GM12864 (cell line): ENCODE data around the gene ADAT3.

Experiments
- DNase-seq: peaks from one replicate; pipeline ENCODE4 v3.0.0-alpha.2; 2011; ENCODE audit warnings: low read depth
- H3K4me3 ChIP-seq: 2 replicates; pipeline ENCODE4 v1.5.1; 2011; ENCODE audit warnings: mild to moderate bottlenecking, low read depth, low read length, control low read depth
- CTCF ChIP-seq: IDR thresholded peaks from 2 replicates; pipeline ENCODE4 v1.5.1; 2011; ENCODE audit warnings: low read depth, mild to moderate bottlenecking, moderate library complexity, low read length, control low read depth, inconsistent platforms; ENCODE audit errors: missing control alignments

ADAT3 gene

GRCh38 chr19:1912760-1913505 lies 7.7 kb downstream of the ADAT3 start:
- TF ChIP-seq CTCF: no peak
- DNase-seq: no peak
- H3K4me3 ChIP-seq: no peak overlapping the region

GRCh38 chr19:1913781-1914577 lies 8.8 kb downstream of the ADAT3 start:
- no peak for DNase-seq
- H3K4me3 ChIP-seq: no peak overlapping the region
- TF ChIP-seq CTCF: no peak

- H3K4me3 ChIP-seq: no peak overlapping the region
- DNase-seq: no peak
- no peak for TF ChIP-seq CTCF
Observed at GRCh38 chr19:1914826-1915341, 9.7 kb downstream of the ADAT3 start.

GRCh38 chr19:1917146-1917545 lies 11.9 kb downstream of the ADAT3 start:
- TF ChIP-seq CTCF: no peak
- DNase-seq: no peak
- H3K4me3 ChIP-seq: no peak overlapping the region

- no peak for DNase-seq
Observed at GRCh38 chr19:1917926-1918325, 12.7 kb downstream of the ADAT3 start.

GRCh38 chr19:1918975-1919374 lies 13.8 kb downstream of the ADAT3 start:
- TF ChIP-seq CTCF: no peak
- no peak for DNase-seq
- H3K4me3 ChIP-seq: no peak overlapping the region

More at GRCh38 chr19:1917926-1918325, 12.7 kb downstream of the ADAT3 start:
- no peak overlapping the region for H3K4me3 ChIP-seq
- TF ChIP-seq CTCF: no peak
